Keratinocyte (primary cell): ENCODE results near the gene CORO2B. TPM values are rescaled to one million over a fixed set of nuclear protein-coding genes. Genes with fewer than 3 reads are reported as not detected.

Experiments
- DNase-seq: peaks from one replicate; pipeline ENCODE4 v3.0.0-alpha.2; 2011; ENCODE audit warnings: low read depth, missing footprints, low spot score
- FAIRE-seq: peaks from 2 replicates; lab custom pipeline; 2011; peaks lifted over from hg19 to GRCh38; lab: Jason Lieb, UNC
- H2AFZ ChIP-seq: 2 replicates; pipeline ENCODE4 v1.6.0; 2012; ENCODE audit warnings: low read length, control low read depth, inconsistent platforms; ENCODE audit not compliant: control insufficient read depth
- H3K27ac ChIP-seq: 2 replicates; pipeline ENCODE4 v1.5.1; 2011; ENCODE audit warnings: low read length; ENCODE audit not compliant: control insufficient read depth, insufficient read depth
- H3K27me3 ChIP-seq: 3 replicates; pipeline ENCODE4 v1.6.0; 2011; ENCODE audit warnings: low read length; ENCODE audit not compliant: control insufficient read depth, insufficient read depth; ENCODE audit errors: extremely low read depth
- H3K36me3 ChIP-seq, 2 experiments: 2 replicates in 1 of 2; 3 replicates in 1 of 2; pipeline ENCODE4 v1.5.1; 2011; ENCODE audit warnings: low read length in 2 of 2, mild to moderate bottlenecking in 1 of 2; ENCODE audit not compliant: control insufficient read depth in 2 of 2, insufficient read depth in 2 of 2; ENCODE audit errors: extremely low read depth in 1 of 2
- H3K4me1 ChIP-seq: 3 replicates; pipeline ENCODE4 v1.5.1; 2011; ENCODE audit warnings: low read length; ENCODE audit not compliant: control insufficient read depth, insufficient read depth; ENCODE audit errors: extremely low read depth
- H3K4me2 ChIP-seq: 3 replicates; pipeline ENCODE4 v1.6.0; 2011; ENCODE audit warnings: low read depth, low read length; ENCODE audit not compliant: control insufficient read depth, insufficient read depth; ENCODE audit errors: extremely low read depth
- H3K4me3 ChIP-seq, 3 experiments: fragments of 200-600 bp in 1 of 3; sonication (generic) in 1 of 3; 2 replicates in 2 of 3; 3 replicates in 1 of 3; pipeline ENCODE4 v1.5.1; 2011 to 2016; ENCODE audit warnings: low read length in 3 of 3, mild to moderate bottlenecking in 3 of 3, control low read depth in 2 of 3, inconsistent platforms in 1 of 3, low read depth in 1 of 3, mixed read lengths in 1 of 3, mixed run types in 1 of 3, moderate library complexity in 1 of 3; ENCODE audit not compliant: control insufficient read depth in 2 of 3, insufficient read depth in 2 of 3; ENCODE audit errors: extremely low read depth in 1 of 3
- H3K79me2 ChIP-seq: 2 replicates; pipeline ENCODE4 v1.6.0; 2012; ENCODE audit warnings: low read length; ENCODE audit not compliant: control insufficient read depth, insufficient read depth
- H3K9ac ChIP-seq: 3 replicates; pipeline ENCODE4 v1.6.0; 2011; ENCODE audit warnings: low read length; ENCODE audit not compliant: control insufficient read depth, insufficient read depth; ENCODE audit errors: extremely low read depth
- H3K9me1 ChIP-seq: 3 replicates; pipeline ENCODE4 v1.6.0; 2011; ENCODE audit warnings: low read length; ENCODE audit not compliant: control insufficient read depth, insufficient read depth; ENCODE audit errors: extremely low read depth
- H3K9me3 ChIP-seq: 2 replicates; pipeline ENCODE4 v1.5.1; 2012; ENCODE audit warnings: low read depth, low read length; ENCODE audit not compliant: control insufficient read depth
- H4K20me1 ChIP-seq: 3 replicates; pipeline ENCODE4 v1.6.0; 2011; ENCODE audit warnings: low read length; ENCODE audit not compliant: control insufficient read depth, insufficient read depth; ENCODE audit errors: extremely low read depth
- CTCF ChIP-seq, 3 experiments: IDR thresholded peaks in 1 of 3; conservative IDR thresholded peaks in 1 of 3; optimal IDR thresholded peaks in 1 of 3; 2 replicates in 2 of 3; 3 replicates in 1 of 3; pipeline versions ENCODE3 to v1.5.1; 2011; ENCODE audit warnings: low read length in 3 of 3, mild to moderate bottlenecking in 3 of 3, moderate library complexity in 2 of 3, control low read depth in 1 of 3, inconsistent platforms in 1 of 3; ENCODE audit not compliant: insufficient read depth in 2 of 3; ENCODE audit errors: extremely low read depth in 1 of 3
- EZH2 ChIP-seq: IDR thresholded peaks from one replicate; pipeline ENCODE4 v1.6.1; 2012; ENCODE audit warnings: inconsistent platforms, mild to moderate bottlenecking, low read length, moderate library complexity
- dilution Hi-C: fragments of 300-500 bp; cut with MboI; formaldehyde crosslinking; loops from one replicate; pipeline ENCODE4 v1.7.0; 2020; ENCODE audit warnings: low sequenced_read_pairs; ENCODE audit not compliant: extremely low pct_ligation_motif_present
- polyA plus RNA-seq, 5 experiments: library from polyadenylated mRNA; depleted of rRNA in 3 of 5; stranded (reverse) in 3 of 5; stranded (forward) in 1 of 5; unstranded in 1 of 5; fragments of >200 nt; gene quantifications; 1 replicate in 1 of 5; 2 replicates in 3 of 5; 3 replicates in 1 of 5; pipeline versions ENCODE4 v1.2.1 to v1.2.3, GENCODE V29; 2011 to 2012; ENCODE audit warnings: missing spikeins in 2 of 5, low read depth in 1 of 5, low replicate concordance in 1 of 5

CORO2B gene
- polyA plus RNA-seq, 1 donor (not counting 4 experiments of a cell fraction or from before 2014, with no cell fraction given), result 0.13 TPM

- Histone ChIP-seq H3K36me3 (no peaks in the 10 kb centered on the region), H4K20me1 (no peaks in the 10 kb centered on the region), H3K9me3 (no peaks in the 10 kb centered on the region), H3K27ac (no peak overlapping the region), H2AFZ (no peak overlapping the region), H3K4me3 (no peak overlapping the region), H3K9ac (no peak overlapping the region), H3K9me1 (no peaks in the 10 kb centered on the region), H3K27me3 (no peaks in the 10 kb centered on the region), H3K4me2 (no peak overlapping the region), H3K4me1 (peaks cover 8% of the 10 kb centered on the region), H3K79me2 (no peaks in the 10 kb centered on the region)
- no peak for TF ChIP-seq CTCF (optimal IDR thresholded peaks at IDR 0.05 in 1 of 3, IDR thresholded peaks at IDR 0.05 in 1 of 3, conservative IDR thresholded peaks at IDR 0.05 in 1 of 3; ENCODE audit: extremely low read depth in 1 of 3, insufficient read depth in 2 of 3, low read length in 3 of 3)
- no peak for TF ChIP-seq EZH2
- FAIRE-seq (no peak), DNase-seq (no peak)
- dilution Hi-C loops, result no loop called here
Observed at GRCh38 chr15:68631601-68632051, 52.8 kb downstream of the CORO2B start.

GRCh38 chr15:68632101-68632500 lies 53.3 kb downstream of the CORO2B start:
- Histone ChIP-seq H3K4me2 (no peak overlapping the region), H3K36me3 (no peaks in the 10 kb centered on the region), H3K4me3 (no peak overlapping the region), H3K27ac (no peak overlapping the region), H3K27me3 (no peaks in the 10 kb centered on the region), H3K79me2 (no peaks in the 10 kb centered on the region), H3K9me1 (no peaks in the 10 kb centered on the region), H3K9ac (no peak overlapping the region), H3K9me3 (no peaks in the 10 kb centered on the region), H4K20me1 (no peaks in the 10 kb centered on the region), H3K4me1 (peaks cover 9% of the 10 kb centered on the region), H2AFZ (no peak overlapping the region)
- TF ChIP-seq CTCF (optimal IDR thresholded peaks at IDR 0.05 in 1 of 3, IDR thresholded peaks at IDR 0.05 in 1 of 3, conservative IDR thresholded peaks at IDR 0.05 in 1 of 3; ENCODE audit: extremely low read depth in 1 of 3, insufficient read depth in 2 of 3, low read length in 3 of 3) (no peak), EZH2 (no peak)
- DNase-seq, result no peak
- dilution Hi-C loops, result no loop called here
- no peak for FAIRE-seq
